GM19455 (cell line): ENCODE measurements around the gene NMRK2.
"Not testable (repeated sequence)": the region's sequence is repeated elsewhere in the genome, so short reads cannot be mapped to it uniquely, and the experiment has no call there.

ENCODE experiments used
- ATAC-seq: cut with Tn5 transposase; IDR thresholded peaks from one replicate; pipeline ENCODE4 v1.9.1; 2021; ENCODE audit not compliant: unreplicated experiment

Gene NMRK2

DNA sequence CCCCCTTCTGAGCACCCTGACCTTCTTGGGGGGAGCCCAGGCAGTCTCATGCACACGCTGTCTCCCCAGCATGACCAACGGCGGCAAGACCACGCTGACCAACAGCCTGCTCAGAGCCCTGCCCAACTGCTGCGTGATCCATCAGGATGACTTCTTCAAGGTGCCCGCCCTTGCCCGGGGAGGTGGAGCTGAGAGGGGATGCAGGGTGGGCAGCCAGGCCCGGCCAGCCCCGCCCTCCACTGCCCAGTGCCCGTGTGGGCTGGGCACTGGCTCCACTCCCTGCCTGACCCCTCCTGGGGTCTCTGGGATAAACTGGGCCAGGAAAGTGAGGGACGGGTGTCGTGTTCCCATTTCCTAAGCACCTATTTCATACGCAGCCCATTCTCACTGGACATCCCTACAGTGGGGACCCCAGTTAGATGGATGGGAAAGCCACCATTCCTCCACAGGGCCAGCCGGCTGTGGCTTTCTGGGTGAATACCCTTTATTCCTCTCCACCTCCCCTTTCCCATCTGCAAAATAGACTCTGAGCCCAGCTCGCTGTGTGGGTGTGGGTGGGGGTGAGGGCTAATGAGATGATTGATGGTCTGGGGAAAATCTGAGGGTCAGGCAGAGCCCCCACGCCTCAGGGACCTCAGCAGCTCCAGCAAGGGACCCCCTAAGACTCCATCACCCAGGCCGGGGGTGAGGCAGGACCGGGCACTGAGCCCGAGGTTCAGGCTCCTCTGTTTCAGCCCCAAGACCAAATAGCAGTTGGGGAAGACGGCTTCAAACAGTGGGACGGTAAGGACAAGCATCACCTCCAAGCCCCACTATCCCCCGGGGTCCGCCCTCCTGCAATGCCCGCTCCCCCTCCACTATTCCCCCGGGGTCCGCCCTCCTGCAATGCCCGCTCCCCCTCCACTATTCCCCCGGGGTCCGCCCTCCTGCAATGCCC lies 3.9 kb downstream of the NMRK2 start:
- no peak for ATAC-seq

GRCh38 chr19:3938300-3938950 lies 5.6 kb downstream of the NMRK2 start:
- not testable (repeated sequence) for ATAC-seq

DNA sequence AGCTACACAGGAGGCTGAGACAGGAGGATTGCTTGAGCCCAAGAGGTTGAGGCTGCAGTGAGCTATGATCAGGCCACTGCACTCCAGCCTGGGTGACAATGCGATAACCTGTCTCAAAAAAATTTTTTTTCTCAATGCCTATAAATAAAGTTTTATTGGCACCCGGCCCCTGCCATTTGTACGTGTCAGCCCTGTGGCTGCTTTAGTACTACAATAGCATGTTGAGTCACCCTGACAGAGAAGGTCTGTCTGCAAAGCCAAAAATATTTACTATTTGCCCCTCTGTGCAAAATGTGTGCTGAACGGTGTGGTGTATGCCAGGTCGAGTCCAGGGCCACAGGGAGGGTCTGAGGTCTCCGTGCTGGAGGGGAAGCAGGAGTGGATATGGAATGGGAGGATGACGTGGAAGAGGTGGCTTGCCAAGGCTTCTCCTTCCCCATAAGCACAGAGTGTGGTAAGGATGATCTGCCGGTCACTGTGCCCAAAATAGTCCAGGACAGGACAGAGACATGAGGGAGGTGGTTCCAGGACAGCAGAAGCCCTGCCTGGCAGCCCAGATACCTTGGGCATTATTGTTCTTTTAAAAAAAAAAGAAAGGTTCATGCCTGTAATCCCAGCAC lies 10.0 kb downstream of the NMRK2 start:
- no peak for ATAC-seq

DNA sequence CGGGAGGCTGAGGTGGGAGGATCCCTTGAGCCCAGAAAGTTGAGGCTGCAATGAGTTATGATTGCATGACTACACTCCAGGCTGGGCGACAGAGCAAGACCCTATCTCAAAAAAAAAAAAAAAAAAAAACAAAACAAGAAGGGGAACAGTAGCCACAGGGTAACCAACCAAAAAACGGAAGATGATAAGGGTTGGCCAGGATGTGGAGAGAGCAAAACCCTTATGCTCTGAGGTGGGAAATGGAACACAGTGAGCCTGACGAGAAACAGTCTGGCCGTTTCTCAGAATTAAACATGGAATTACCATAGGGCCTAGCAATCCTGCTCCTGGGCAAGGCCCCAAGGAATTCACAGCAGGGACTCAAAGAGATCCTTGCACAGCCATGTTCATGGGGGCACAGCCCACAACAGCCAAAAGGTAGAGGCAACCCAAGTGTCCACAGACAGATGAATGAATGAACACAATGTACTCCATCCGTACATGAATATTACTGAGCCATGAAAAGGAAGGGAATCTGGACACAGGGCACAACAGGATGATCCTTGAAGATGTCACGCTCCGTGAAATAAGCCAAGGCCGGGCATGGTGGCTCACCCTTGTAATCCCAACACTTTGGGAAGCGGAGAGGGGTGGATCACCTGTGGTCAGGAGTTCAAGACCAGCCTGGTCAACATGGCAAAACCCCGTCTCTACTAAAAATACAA lies 11.3 kb downstream of the NMRK2 start:
- no peak for ATAC-seq

- ATAC-seq: no peak
These were observed 13.0 kb downstream of the NMRK2 start for GRCh38 chr19:3945838-3946237.

- ATAC-seq: not testable (repeated sequence)
These were observed 14.6 kb downstream of the NMRK2 start for GRCh38 chr19:3947316-3947933.

GRCh38 chr19:3949294-3949693 lies 16.4 kb downstream of the NMRK2 start:
- no peak for ATAC-seq

GRCh38 chr19:3949997-3950859 lies 17.4 kb downstream of the NMRK2 start:
- no peak for ATAC-seq

- ATAC-seq: no peak
These were observed 18.3 kb downstream of the NMRK2 start for GRCh38 chr19:3950871-3951861.

GRCh38 chr19:3952755-3953276 lies 19.9 kb downstream of the NMRK2 start:
- not testable (repeated sequence) for ATAC-seq

- no peak for ATAC-seq
These were observed 21.2 kb downstream of the NMRK2 start for GRCh38 chr19:3954107-3954506.

DNA sequence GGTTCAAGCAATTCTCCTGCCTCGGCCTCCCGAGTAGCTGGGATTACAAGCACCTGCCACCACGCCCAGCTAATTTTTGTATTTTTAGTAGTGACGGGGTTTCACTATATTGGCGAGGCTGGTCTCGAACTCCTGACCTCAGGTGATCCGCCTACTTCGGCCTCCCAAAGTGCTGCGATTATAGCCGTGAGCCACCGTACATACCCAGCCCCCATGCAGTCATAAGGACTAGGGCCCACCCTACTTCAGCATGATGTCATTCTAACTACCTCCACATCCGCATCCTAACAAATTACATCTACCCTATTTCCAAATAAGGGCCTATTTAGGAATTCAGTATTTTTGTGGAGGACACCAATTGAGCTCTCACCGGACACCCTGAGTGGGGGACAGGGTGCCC lies 22.4 kb downstream of the NMRK2 start:
- not testable (repeated sequence) for ATAC-seq

DNA sequence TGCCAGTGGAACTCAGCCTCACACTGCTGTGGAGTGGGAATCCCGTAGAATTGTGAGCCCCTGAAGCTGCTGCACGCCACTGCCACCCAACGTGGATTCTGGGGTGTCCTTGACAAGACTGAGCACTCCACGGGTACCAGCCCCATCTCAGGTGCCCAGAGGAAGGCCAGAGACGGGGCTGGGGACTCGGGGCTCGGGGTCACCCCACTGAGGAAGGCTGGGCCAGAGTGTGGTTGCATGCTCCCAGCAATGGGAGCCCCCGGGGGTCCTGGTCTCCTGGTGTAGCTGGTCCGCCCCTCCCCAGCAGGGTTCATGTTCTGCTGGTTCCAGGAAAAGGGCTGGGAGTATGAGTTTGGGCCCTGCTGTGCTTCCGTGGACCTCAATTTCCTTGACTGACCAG lies 22.8 kb downstream of the NMRK2 start:
- no peak for ATAC-seq

GRCh38 chr19:3958836-3959765 lies 26.2 kb downstream of the NMRK2 start:
- no peak for ATAC-seq

GRCh38 chr19:3959766-3960131 lies 26.9 kb downstream of the NMRK2 start:
- ATAC-seq: no peak

GRCh38 chr19:3961007-3961406 lies 28.1 kb downstream of the NMRK2 start:
- no peak for ATAC-seq
